ENCODE results near the gene MSS51.

DNA sequence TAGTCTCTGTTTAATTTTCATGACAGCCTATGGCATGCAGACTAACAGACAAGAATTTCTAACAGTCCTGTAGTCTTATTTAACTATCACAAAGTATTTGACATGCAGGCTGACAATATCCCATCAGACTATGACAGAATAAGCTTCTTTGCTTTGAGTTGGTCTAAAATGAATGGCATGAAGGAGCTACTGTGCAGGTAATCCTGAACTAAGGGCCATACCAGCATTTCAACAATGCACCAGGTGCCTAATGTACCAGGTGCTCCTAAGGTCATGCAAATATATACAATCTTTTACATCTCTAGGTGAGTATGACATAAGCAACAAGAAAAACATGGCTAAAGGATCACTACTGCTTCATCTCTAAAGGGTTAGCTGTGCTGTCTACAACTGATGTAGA, 13.6 kb upstream of the MSS51 start:
- TF ChIP-seq, protein P1, sequence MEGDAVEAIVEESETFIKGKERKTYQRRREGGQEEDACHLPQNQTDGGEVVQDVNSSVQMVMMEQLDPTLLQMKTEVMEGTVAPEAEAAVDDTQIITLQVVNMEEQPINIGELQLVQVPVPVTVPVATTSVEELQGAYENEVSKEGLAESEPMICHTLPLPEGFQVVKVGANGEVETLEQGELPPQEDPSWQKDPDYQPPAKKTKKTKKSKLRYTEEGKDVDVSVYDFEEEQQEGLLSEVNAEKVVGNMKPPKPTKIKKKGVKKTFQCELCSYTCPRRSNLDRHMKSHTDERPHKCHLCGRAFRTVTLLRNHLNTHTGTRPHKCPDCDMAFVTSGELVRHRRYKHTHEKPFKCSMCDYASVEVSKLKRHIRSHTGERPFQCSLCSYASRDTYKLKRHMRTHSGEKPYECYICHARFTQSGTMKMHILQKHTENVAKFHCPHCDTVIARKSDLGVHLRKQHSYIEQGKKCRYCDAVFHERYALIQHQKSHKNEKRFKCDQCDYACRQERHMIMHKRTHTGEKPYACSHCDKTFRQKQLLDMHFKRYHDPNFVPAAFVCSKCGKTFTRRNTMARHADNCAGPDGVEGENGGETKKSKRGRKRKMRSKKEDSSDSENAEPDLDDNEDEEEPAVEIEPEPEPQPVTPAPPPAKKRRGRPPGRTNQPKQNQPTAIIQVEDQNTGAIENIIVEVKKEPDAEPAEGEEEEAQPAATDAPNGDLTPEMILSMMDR (IDR thresholded peaks at IDR 0.05) = no peak
- no peak for TF ChIP-seq POLR2AphosphoS5 (IDR thresholded peaks at IDR 0.05; ENCODE audit: low read depth, low read length)
